HepG2 (cell line): ENCODE measurements around the gene FBRSL1. TPM values are rescaled to one million over a fixed set of nuclear protein-coding genes. Genes with fewer than 3 reads are reported as not detected.

Experiments
- ATAC-seq: fragments of 200-7000 bp; cut with Tn5 transposase; 3 replicates; pipeline ENCODE4 v1.9.1; 2020; ENCODE audit warnings: mild to moderate bottlenecking, moderate library complexity
- BruUV-seq: library from RNA; stranded (reverse); fragments of 400-500 nt; replicated peaks from 2 replicates; lab custom pipeline; 2021; lab: Mats Ljungman, UMichigan
- CTCF ChIA-PET: fragments of 300-600 bp; formaldehyde crosslinking; extraction: SDS; loops from one replicate; lab custom pipeline; 2021; ENCODE audit warnings: low total read pairs, inconsistent platforms, low intra/inter-chr PET ratio; lab: Yijun Ruan, JAX
- POLR2A ChIA-PET: fragments of 350-600 bp; sonication (Branson Sonifier 250); formaldehyde crosslinking; loops from one replicate; lab custom pipeline; 2020; ENCODE audit warnings: antibody characterized with exemption, inconsistent platforms; lab: Yijun Ruan, JAX
- DNase-seq: peaks from one replicate; pipeline ENCODE4 v3.0.0-alpha.2; 2015; ENCODE audit warnings: low spot score
- FAIRE-seq: peaks from 3 replicates; lab custom pipeline; 2011; peaks lifted over from hg19 to GRCh38; lab: Jason Lieb, UNC
- H2AFZ ChIP-seq: one replicate; pipeline ENCODE4 v1.6.1; 2011; ENCODE audit warnings: low read length, inconsistent platforms
- H3K27ac ChIP-seq: fragments of 300-600 bp; 3 replicates; pipeline ENCODE4 v1.8.0; 2011; ENCODE audit warnings: mixed run types, mild to moderate bottlenecking, mixed read lengths, low read length, inconsistent platforms; ENCODE audit not compliant: insufficient read depth; ENCODE audit errors: extremely low read length
- H3K27me3 ChIP-seq, 2 experiments: fragments of 200-600 bp in 1 of 2; 2 replicates in 1 of 2; 3 replicates in 1 of 2; pipeline versions ENCODE4 v1.6.0 to v1.8.0; 2011; ENCODE audit warnings: low read length in 2 of 2, mild to moderate bottlenecking in 2 of 2, moderate library complexity in 2 of 2, inconsistent platforms in 1 of 2; ENCODE audit not compliant: insufficient read depth in 2 of 2, control insufficient read depth in 1 of 2
- H3K36me3 ChIP-seq, 2 experiments: fragments of 200-600 bp in 1 of 2; replicated peaks in 1 of 2; 2 replicates in 1 of 2; 3 replicates in 1 of 2; pipeline versions ENCODE4 v1.5.1 to v1.8.0; 2011; ENCODE audit warnings: low read length in 2 of 2, inconsistent platforms in 1 of 2; ENCODE audit not compliant: insufficient read depth in 2 of 2, control insufficient read depth in 1 of 2
- H3K4me1 ChIP-seq: 2 replicates; pipeline ENCODE4 v1.5.1; 2012; ENCODE audit warnings: low read length, inconsistent platforms; ENCODE audit not compliant: insufficient read depth
- H3K4me2 ChIP-seq: 2 replicates; pipeline ENCODE4 v1.6.0; 2011; ENCODE audit warnings: low read depth, low read length, inconsistent platforms
- H3K4me3 ChIP-seq, 3 experiments: fragments of 200-600 bp in 1 of 3; sonication (generic), shearing (Covaris generic) in 1 of 3; replicated peaks in 1 of 3; 2 replicates each; pipeline ENCODE4 v1.5.1; 2011 to 2016; ENCODE audit warnings: low read length in 3 of 3, inconsistent platforms in 2 of 3, low read depth in 2 of 3, mild to moderate bottlenecking in 2 of 3, control low read depth in 1 of 3, mixed read lengths in 1 of 3; ENCODE audit not compliant: insufficient read depth in 1 of 3
- H3K79me2 ChIP-seq: one replicate; pipeline ENCODE4 v1.6.1; 2011; ENCODE audit warnings: low read length, inconsistent platforms; ENCODE audit not compliant: insufficient read depth
- H3K9ac ChIP-seq: 2 replicates; pipeline ENCODE4 v1.6.0; 2011; ENCODE audit warnings: mild to moderate bottlenecking, low read depth, low read length, inconsistent platforms; ENCODE audit not compliant: insufficient read depth
- H3K9me3 ChIP-seq: 2 replicates; pipeline ENCODE4 v1.5.1; 2012; ENCODE audit warnings: mild to moderate bottlenecking, low read length
- H4K20me1 ChIP-seq: 2 replicates; pipeline ENCODE4 v1.6.0; 2011; ENCODE audit warnings: inconsistent platforms, mild to moderate bottlenecking, low read length, moderate library complexity; ENCODE audit not compliant: insufficient read depth
- ATF7 ChIP-seq, 2 experiments: fragments of 450-650 bp in 1 of 2; sonication (generic) in 1 of 2; formaldehyde crosslinking in 1 of 2; IDR thresholded peaks; 2 replicates each; pipeline versions ENCODE4 v1.4.0 to v1.6.1; 2016 to 2020; ENCODE audit warnings: antibody characterized with exemption in 1 of 2, mild to moderate bottlenecking in 1 of 2, missing genetic modification reagents in 1 of 2
- BCL3 ChIP-seq: sonication (generic); formaldehyde crosslinking; IDR thresholded peaks from 2 replicates; pipeline ENCODE4 v1.5.1; 2020; ENCODE audit warnings: mild to moderate bottlenecking, missing genetic modification reagents, moderate library complexity
- FOXP1 ChIP-seq, 2 experiments: fragments of 450-650 bp in 1 of 2; IDR thresholded peaks; 2 replicates each; pipeline ENCODE4 v1.6.1; 2017 to 2018; ENCODE audit warnings: antibody characterized with exemption in 1 of 2
- HHEX ChIP-seq: IDR thresholded peaks from 2 replicates; pipeline ENCODE4 v1.6.1; 2016; ENCODE audit warnings: control low read depth
- MYC ChIP-seq: sonication (generic); formaldehyde crosslinking; IDR thresholded peaks from 2 replicates; pipeline ENCODE4 v1.9.0; 2021; ENCODE audit warnings: missing genetic modification reagents, borderline replicate concordance
- MYPOP ChIP-seq: sonication (generic); formaldehyde crosslinking; IDR thresholded peaks from 2 replicates; pipeline ENCODE4 v1.8.1; 2023; ENCODE audit warnings: mild to moderate bottlenecking, moderate library complexity, missing genetic modification reagents
- PAF1 ChIP-seq: IDR thresholded peaks from 2 replicates; pipeline ENCODE4 v1.6.1; 2016; ENCODE audit warnings: missing genetic modification reagents, missing compliant biosample characterization
- RARA ChIP-seq: IDR thresholded peaks from 2 replicates; pipeline ENCODE4 v1.6.1; 2016; ENCODE audit warnings: missing genetic modification reagents, missing compliant biosample characterization
- SKI ChIP-seq: fragments of 450-650 bp; IDR thresholded peaks from one replicate; pipeline ENCODE4 v1.6.1; 2018; ENCODE audit warnings: mild to moderate bottlenecking; ENCODE audit not compliant: partially characterized antibody
- ZKSCAN5 ChIP-seq: sonication (generic); formaldehyde crosslinking; IDR thresholded peaks from 2 replicates; pipeline ENCODE4 v1.5.1; 2020; ENCODE audit warnings: mild to moderate bottlenecking, missing genetic modification reagents
- ZNF160 ChIP-seq: sonication (generic); formaldehyde crosslinking; IDR thresholded peaks from 2 replicates; pipeline ENCODE4 v1.8.0; 2022; ENCODE audit warnings: mild to moderate bottlenecking, inconsistent platforms, missing genetic modification reagents
- ZNF232 ChIP-seq: sonication (generic); formaldehyde crosslinking; IDR thresholded peaks from 2 replicates; pipeline ENCODE4 v1.4.0; 2020; ENCODE audit warnings: missing genetic modification reagents, borderline replicate concordance
- ZNF776 ChIP-seq: sonication (generic); formaldehyde crosslinking; IDR thresholded peaks from 2 replicates; pipeline ENCODE4 v1.4.0; 2020; ENCODE audit warnings: mild to moderate bottlenecking, missing genetic modification reagents
- WGBS: methylation state at CpG from one replicate; pipeline ENCODE4 v1.1.6; 2017; ENCODE audit warnings: low lambda C conversion rate; 5-methylcytosine and 5-hydroxymethylcytosine counted together
- in situ Hi-C: cut with HindIII; loops from 2 replicates; pipeline ENCODE4 v1.10.0; 2017; ENCODE audit warnings: low pct_unique_long_range_greater_than_20kb; ENCODE audit not compliant: extremely low pct_ligation_motif_present
- intact Hi-C: fragments of 100-400 bp; cut with micrococcal nuclease; formaldehyde crosslinking; loops from one replicate; pipeline ENCODE4 v1.10.0; 2022; ENCODE audit not compliant: unreplicated experiment
- polyA plus RNA-seq, 8 experiments: library from polyadenylated mRNA; depleted of rRNA in 3 of 8; stranded (reverse) in 7 of 8; unstranded in 1 of 8; fragments of >200 nt; fragmentation: Illumina TruSeq in 4 of 8; extraction: Trizol in 4 of 8; gene quantifications; 2 replicates each; pipeline versions ENCODE4 v1.2.1 to v1.2.3, GENCODE V29; 2011 to 2016; ENCODE audit warnings: low read depth in 4 of 8, missing spikeins in 1 of 8, mixed read lengths in 1 of 8; ENCODE audit not compliant: insufficient read depth in 1 of 8
- total RNA-seq, 5 experiments: library from RNA; depleted of rRNA; stranded (reverse); fragments of >200 nt; fragmentation: Illumina TruSeq; extraction: Trizol; gene quantifications; 2 replicates each; pipeline ENCODE4 v1.2.3, GENCODE V29; 2016; ENCODE audit warnings: low read depth in 1 of 5
- TF ChIP-seq, protein P1 (sequence below): sonication (generic); formaldehyde crosslinking; IDR thresholded peaks from 2 replicates; pipeline ENCODE4 v1.5.1; 2020; ENCODE audit warnings: mild to moderate bottlenecking, moderate library complexity, missing genetic modification reagents

FBRSL1 gene
- total and polyA plus RNA-seq, 2 of the 13 experiments (the other 11 are each of a cell fraction or from before 2014, with no cell fraction given), result 3.6 to 7.9 TPM

- Histone ChIP-seq H3K27me3 (no peaks in the 10 kb centered on the region), H3K4me2 (no peak overlapping the region), H3K4me1 (no peaks in the 10 kb centered on the region; the same call in 1 of the 2 replicates), H3K9ac (no peak overlapping the region), H3K27ac (no peak overlapping the region), H2AFZ (no peak overlapping the region), H3K9me3 (peaks cover 9% of the 10 kb centered on the region), H3K4me3 (no peak overlapping the region), H4K20me1 (peaks cover 12% of the 10 kb centered on the region; the same call in 1 of the 2 replicates), H3K79me2 (no peaks in the 10 kb centered on the region), H3K36me3 (peaks cover 0 to 1% of the 10 kb centered on the region in 2 experiments; a peak in 1 of 5 replicates)
- ChIA-PET POLR2A (no interaction called here), CTCF (no interaction called here)
- intact Hi-C loops, result no loop called here
- FAIRE-seq (no peak), DNase-seq (no peak), ATAC-seq (no peak)
- in situ Hi-C loops, result no loop called here
- TF ChIP-seq RARA (CRISPR knock-in tag) (no peak), SKI (no peak), ZNF776 (no peak), PAF1 (CRISPR knock-in tag) (no peak), BCL3 (CRISPR knock-in tag) (no peak), ATF7 (IDR thresholded peaks at IDR 0.05) (no peak), ATF7 (CRISPR knock-in tag; IDR thresholded peaks at IDR 0.05) (no peak), ZKSCAN5 (no peak), ZNF232 (CRISPR knock-in tag) (no peak), FOXP1 (IDR thresholded peaks at IDR 0.05) (no peak), FOXP1 (CRISPR knock-in tag; IDR thresholded peaks at IDR 0.05) (no peak), HHEX (no peak), ZNF160 (CRISPR knock-in tag) (no peak), MYC (CRISPR knock-in tag) (no peak), MYPOP (CRISPR knock-in tag) (no peak)
- TF ChIP-seq, protein P1, sequence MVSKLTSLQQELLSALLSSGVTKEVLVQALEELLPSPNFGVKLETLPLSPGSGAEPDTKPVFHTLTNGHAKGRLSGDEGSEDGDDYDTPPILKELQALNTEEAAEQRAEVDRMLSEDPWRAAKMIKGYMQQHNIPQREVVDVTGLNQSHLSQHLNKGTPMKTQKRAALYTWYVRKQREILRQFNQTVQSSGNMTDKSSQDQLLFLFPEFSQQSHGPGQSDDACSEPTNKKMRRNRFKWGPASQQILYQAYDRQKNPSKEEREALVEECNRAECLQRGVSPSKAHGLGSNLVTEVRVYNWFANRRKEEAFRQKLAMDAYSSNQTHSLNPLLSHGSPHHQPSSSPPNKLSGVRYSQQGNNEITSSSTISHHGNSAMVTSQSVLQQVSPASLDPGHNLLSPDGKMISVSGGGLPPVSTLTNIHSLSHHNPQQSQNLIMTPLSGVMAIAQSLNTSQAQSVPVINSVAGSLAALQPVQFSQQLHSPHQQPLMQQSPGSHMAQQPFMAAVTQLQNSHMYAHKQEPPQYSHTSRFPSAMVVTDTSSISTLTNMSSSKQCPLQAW (CRISPR knock-in tag), result no peak
- no TSS peak for BruUV-seq
- 99% methylated on average over 15 of the region's 25 CpGs for WGBS
Measured at GRCh38 chr12:132527186-132527882, 37.4 kb downstream of the FBRSL1 start.
